MM.1S (cell line): ENCODE results near the gene DACH1.

Source experiments
- DNase-seq: peaks from one replicate; pipeline ENCODE4 v3.0.0-alpha.2; 2015
- H2AFZ ChIP-seq: fragments of 300-600 bp; sonication (generic); 2 replicates; pipeline ENCODE4 v1.6.0; 2016; ENCODE audit warnings: antibody characterized with exemption, low read length
- H3F3A ChIP-seq: fragments of 300-600 bp; sonication (generic); 2 replicates; pipeline ENCODE4 v1.6.1; 2016; ENCODE audit warnings: mild to moderate bottlenecking, antibody characterized with exemption, low read length, moderate library complexity, mixed read lengths; ENCODE audit not compliant: insufficient read depth
- H3K27ac ChIP-seq: fragments of 300-600 bp; sonication (generic); 2 replicates; pipeline ENCODE4 v1.5.1; 2016; ENCODE audit warnings: mild to moderate bottlenecking, low read length
- H3K27me3 ChIP-seq: fragments of 300-600 bp; sonication (generic); replicated peaks from 2 replicates; pipeline ENCODE4 v1.6.0; 2016; ENCODE audit warnings: low read length; ENCODE audit not compliant: insufficient read depth
- H3K36me3 ChIP-seq: fragments of 300-600 bp; sonication (generic); replicated peaks from 2 replicates; pipeline ENCODE4 v1.6.1; 2016; ENCODE audit warnings: mild to moderate bottlenecking, low read length, mixed read lengths; ENCODE audit not compliant: insufficient read depth
- H3K4me1 ChIP-seq: fragments of 300-600 bp; sonication (generic); 2 replicates; pipeline ENCODE4 v1.6.1; 2016; ENCODE audit warnings: low read length, mixed read lengths
- H3K4me2 ChIP-seq: fragments of 300-600 bp; sonication (generic); 2 replicates; pipeline ENCODE4 v1.6.0; 2016; ENCODE audit warnings: low read depth, low read length
- H3K4me3 ChIP-seq: fragments of 300-600 bp; sonication (generic); 2 replicates; pipeline ENCODE4 v1.5.1; 2016; ENCODE audit warnings: low read length, mixed read lengths
- H3K79me2 ChIP-seq: fragments of 300-600 bp; sonication (generic); 2 replicates; pipeline ENCODE4 v1.6.1; 2016; ENCODE audit warnings: mixed run types, low read length, mixed read lengths
- H3K9ac ChIP-seq: fragments of 300-600 bp; sonication (generic); 2 replicates; pipeline ENCODE4 v1.6.1; 2016; ENCODE audit warnings: low read length, mixed read lengths
- H3K9me2 ChIP-seq: fragments of 300-600 bp; sonication (generic); replicated peaks from 2 replicates; pipeline ENCODE4 v1.6.1; 2016; ENCODE audit warnings: mild to moderate bottlenecking, low read length, mixed read lengths; ENCODE audit not compliant: insufficient read depth
- H3K9me3 ChIP-seq: fragments of 300-600 bp; sonication (generic); replicated peaks from 2 replicates; pipeline ENCODE4 v1.6.1; 2016; ENCODE audit warnings: mild to moderate bottlenecking, low read length, mixed read lengths; ENCODE audit not compliant: insufficient read depth
- H4K20me1 ChIP-seq: fragments of 300-600 bp; sonication (generic); 2 replicates; pipeline ENCODE4 v1.6.1; 2016; ENCODE audit warnings: mild to moderate bottlenecking, low read length, moderate library complexity, mixed read lengths; ENCODE audit not compliant: insufficient read depth
- CTCF ChIP-seq: fragments of 300-600 bp; sonication (generic); IDR thresholded peaks from 2 replicates; pipeline ENCODE4 v1.5.1; 2016; ENCODE audit warnings: antibody characterized with exemption, low read length, mixed read lengths
- EZH2 ChIP-seq: fragments of 300-600 bp; sonication (generic); optimal IDR thresholded peaks from 2 replicates; pipeline ENCODE3; 2017; ENCODE audit warnings: low read depth, mild to moderate bottlenecking, antibody characterized with exemption, low read length, mixed read lengths
- EZH2phosphoT487 ChIP-seq: fragments of 300-600 bp; sonication (generic); IDR thresholded peaks from 2 replicates; pipeline ENCODE4 v1.6.1; 2018; ENCODE audit warnings: antibody characterized with exemption, low read length

The DACH1 gene

GRCh38 chr13:71499235-71499634, 367.8 kb downstream of the DACH1 start:
- no peak overlapping the region for H3K9ac ChIP-seq
- H3K27ac ChIP-seq: no peak overlapping the region
- H3K4me2 ChIP-seq: no peak overlapping the region
- no peaks in the 10 kb centered on the region for H3K79me2 ChIP-seq
- no peak overlapping the region for H2AFZ ChIP-seq
- no peaks in the 10 kb centered on the region for H3K27me3 ChIP-seq
- H3K9me3 ChIP-seq: no peaks in the 10 kb centered on the region
- H3K36me3 ChIP-seq: no peaks in the 10 kb centered on the region
- TF ChIP-seq CTCF: no peak
- TF ChIP-seq EZH2phosphoT487: no peak
- TF ChIP-seq EZH2: no peak
- H3K4me3 ChIP-seq: no peak overlapping the region
- no peaks in the 10 kb centered on the region for H3K9me2 ChIP-seq
- H3K4me1 ChIP-seq: no peaks in the 10 kb centered on the region
- DNase-seq: no peak
- H3F3A ChIP-seq: no peaks in the 10 kb centered on the region
- H4K20me1 ChIP-seq: no peaks in the 10 kb centered on the region

- TF ChIP-seq CTCF (no peak), EZH2 (no peak), EZH2phosphoT487 (no peak)
- H3F3A ChIP-seq: no peaks in the 10 kb centered on the region
- no peak overlapping the region for H3K9ac ChIP-seq
- H3K36me3 ChIP-seq: no peaks in the 10 kb centered on the region
- DNase-seq: no peak
- H3K79me2 ChIP-seq: no peaks in the 10 kb centered on the region
- no peaks in the 10 kb centered on the region for H3K9me3 ChIP-seq
- no peaks in the 10 kb centered on the region for H3K27me3 ChIP-seq
- H3K4me3 ChIP-seq: no peak overlapping the region
- H3K9me2 ChIP-seq: no peaks in the 10 kb centered on the region
- no peak overlapping the region for H3K4me2 ChIP-seq
- H3K27ac ChIP-seq: no peak overlapping the region
- H2AFZ ChIP-seq: no peak overlapping the region
- H4K20me1 ChIP-seq: no peaks in the 10 kb centered on the region
- no peaks in the 10 kb centered on the region for H3K4me1 ChIP-seq
Measured at GRCh38 chr13:71493189-71493588, 373.8 kb downstream of the DACH1 start.

- Histone ChIP-seq H2AFZ (no peak overlapping the region), H3K27me3 (no peaks in the 10 kb centered on the region), H3K27ac (no peak overlapping the region), H3K9me3 (no peaks in the 10 kb centered on the region), H3K4me2 (no peak overlapping the region), H3K9ac (no peak overlapping the region), H3K79me2 (no peaks in the 10 kb centered on the region), H3K36me3 (no peaks in the 10 kb centered on the region), H3K4me1 (no peaks in the 10 kb centered on the region), H4K20me1 (no peaks in the 10 kb centered on the region), H3K4me3 (no peak overlapping the region), H3F3A (no peaks in the 10 kb centered on the region), H3K9me2 (no peaks in the 10 kb centered on the region)
- DNase-seq: no peak
- TF ChIP-seq EZH2 (no peak), EZH2phosphoT487 (no peak), CTCF (no peak)
Measured at GRCh38 chr13:71492346-71492871, 374.6 kb downstream of the DACH1 start.
